Suppressor macrophage treated with lipopolysaccharide for 4 hours (primary cell): Measurements from ENCODE around the gene RRAS.

ENCODE experiments used
- DNase-seq: peaks from one replicate; pipeline ENCODE4 v3.0.0-alpha.2; 2020

The RRAS gene

DNA sequence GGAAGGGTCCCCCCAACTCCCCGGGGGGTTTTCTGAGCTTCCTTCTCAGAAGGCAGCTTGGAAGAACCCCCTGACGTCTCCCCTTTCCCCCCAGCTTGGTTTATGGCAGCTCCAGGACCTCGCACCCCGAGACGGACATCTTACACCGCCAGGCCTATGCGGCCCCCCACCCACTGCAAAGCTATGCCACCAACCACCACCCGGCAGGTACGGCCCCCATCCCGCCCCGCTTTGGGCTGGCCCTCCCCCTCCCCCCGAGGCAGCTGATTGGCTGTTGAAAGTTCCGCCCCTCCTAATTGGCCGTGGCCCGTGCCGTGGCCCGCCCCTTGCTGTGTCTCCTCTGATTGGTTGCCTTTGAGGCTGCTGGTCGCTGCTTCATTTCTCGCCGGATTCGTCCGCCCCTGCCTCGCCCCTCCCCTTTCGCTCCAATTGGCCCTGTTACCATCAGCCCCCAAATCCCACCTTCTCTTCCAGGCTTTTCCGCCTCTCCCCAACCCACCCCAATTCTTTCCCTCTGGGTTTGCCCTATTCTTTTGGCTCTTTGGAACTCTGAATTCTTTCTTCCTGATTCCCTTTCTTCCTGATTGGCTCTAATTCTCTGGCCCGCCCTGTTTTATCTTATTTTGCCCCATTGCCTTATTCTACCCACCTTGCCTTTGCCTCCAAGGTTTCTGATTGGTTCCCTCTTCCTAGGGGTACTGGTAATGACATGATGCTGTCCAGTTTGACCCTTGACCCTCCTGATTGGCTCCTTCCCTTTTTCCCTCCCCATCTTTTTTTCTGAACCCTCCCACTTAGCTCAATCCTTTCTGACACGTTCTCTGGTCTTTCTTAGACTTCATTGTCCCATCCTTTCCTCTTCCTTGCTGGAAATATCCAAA lies 46.5 kb downstream of the RRAS start:
- peak; percentile 91 for DNase-seq

DNA sequence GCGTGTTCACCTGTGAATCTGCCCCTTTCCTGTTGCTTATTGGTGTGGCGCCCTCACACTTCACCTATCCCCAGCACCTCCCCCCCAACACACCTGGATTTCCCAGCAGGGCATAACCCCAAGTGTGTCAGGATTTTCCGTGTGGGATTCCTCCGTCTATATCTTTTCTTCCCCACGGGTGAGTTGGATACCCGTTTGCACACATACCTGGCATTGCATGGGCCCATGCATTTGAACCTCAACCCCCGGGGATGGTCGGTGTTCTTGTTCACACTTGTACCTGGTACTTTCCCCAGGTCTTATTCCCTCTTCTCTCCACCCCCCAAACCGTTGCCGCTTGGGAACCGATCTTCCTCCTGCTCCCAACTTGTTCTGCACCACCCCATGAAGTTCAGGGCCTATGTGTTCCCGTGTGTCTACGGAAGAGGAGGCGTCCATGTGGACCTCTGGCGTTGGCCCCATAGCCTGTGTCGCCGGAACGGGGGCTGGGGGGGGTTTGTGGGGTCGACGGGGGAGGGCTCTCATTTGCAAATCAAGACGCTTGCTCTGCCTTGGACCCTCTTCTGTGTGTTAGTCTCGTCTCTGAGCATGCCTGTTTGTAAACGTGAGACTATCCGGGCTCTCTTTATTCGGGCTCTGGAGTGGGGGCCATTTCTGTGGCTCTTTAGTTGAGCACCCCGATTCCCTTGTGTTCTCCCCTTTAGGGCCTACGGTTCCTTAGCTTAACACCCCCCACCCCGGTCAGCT lies 47.3 kb downstream of the RRAS start:
- no peak for DNase-seq

DNA sequence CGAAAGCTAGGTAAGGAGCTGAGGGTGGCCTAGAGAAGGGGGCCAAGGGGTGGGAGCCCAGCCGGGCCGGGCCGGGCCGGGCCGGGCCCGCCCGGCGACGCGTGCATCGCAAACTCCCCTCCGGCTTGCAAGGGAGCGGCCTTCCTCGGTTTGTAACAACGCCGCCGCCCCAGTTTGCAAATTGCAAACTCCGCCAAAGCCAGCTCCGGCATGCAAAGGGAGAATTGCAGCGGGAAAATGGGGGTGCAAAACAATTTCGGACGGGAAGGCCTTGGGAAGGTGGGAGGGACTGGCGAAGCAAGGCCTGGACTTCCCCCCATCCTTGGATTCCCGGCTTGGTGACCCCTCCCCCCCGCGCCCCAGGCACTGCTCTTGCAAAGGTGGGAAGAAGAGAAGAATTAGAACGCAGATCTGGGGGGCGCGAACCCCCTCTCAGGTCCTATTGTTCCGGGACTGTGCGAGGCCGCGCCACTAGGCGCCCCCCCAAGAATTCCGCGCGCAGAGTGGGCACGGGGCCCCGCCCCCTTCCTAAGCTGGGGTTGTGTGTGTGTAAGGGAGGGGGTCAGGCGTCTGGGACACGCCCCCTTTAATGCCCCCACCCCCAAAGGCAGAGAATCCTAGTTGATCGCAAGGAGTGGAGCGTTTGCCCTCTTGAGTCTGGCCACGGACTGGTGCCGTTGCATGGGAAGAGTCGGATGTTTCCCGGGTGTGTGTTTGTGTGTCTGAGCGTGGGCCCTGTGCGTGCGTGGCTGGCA lies 48.0 kb downstream of the RRAS start:
- peak; percentile 15 for DNase-seq

DNA sequence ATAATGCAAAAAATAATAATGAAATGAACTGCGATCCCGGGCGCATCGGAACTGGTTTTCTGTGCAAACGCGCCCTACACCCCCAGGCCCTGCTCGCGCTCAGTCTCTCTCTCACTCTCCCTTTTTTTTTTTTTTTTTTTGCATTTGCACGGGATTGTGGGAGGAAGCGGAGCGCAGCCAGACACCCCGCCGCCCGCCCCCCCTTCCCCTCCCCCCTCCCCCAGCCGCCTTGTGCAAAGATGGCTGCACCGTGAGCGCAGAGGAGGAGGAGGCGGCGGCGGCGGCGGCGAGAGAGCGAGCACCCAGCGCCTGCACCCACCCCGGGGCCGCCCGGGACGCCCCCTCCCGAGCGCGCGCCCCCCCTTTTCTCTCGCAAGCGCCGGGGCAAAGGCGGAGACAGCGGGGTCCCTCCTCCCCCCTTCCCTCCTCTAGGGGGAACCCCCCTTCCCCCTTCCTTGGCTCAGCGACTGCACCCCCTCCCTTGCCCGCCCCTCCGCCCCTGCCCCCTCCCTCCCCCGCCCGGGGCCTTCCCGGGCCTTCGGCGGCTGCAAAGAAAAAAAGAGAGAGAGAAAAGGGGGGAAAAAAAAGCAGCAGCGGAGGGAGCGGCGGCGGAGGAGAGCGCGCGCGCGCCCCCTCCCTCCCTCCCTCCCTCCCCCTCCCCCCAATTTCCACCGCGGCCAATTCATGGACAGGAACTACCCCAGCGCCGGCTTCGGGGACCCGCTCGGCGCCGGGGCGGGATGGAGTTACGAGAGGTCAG lies 48.8 kb downstream of the RRAS start, which contains the start of gene PRR12:
TSS of gene PRR12 (plus strand) at position 212 of the 760 bp plus-strand sequence. CDS start at position 685, 473 bp downstream.
- peak; percentile 43 for DNase-seq

DNA sequence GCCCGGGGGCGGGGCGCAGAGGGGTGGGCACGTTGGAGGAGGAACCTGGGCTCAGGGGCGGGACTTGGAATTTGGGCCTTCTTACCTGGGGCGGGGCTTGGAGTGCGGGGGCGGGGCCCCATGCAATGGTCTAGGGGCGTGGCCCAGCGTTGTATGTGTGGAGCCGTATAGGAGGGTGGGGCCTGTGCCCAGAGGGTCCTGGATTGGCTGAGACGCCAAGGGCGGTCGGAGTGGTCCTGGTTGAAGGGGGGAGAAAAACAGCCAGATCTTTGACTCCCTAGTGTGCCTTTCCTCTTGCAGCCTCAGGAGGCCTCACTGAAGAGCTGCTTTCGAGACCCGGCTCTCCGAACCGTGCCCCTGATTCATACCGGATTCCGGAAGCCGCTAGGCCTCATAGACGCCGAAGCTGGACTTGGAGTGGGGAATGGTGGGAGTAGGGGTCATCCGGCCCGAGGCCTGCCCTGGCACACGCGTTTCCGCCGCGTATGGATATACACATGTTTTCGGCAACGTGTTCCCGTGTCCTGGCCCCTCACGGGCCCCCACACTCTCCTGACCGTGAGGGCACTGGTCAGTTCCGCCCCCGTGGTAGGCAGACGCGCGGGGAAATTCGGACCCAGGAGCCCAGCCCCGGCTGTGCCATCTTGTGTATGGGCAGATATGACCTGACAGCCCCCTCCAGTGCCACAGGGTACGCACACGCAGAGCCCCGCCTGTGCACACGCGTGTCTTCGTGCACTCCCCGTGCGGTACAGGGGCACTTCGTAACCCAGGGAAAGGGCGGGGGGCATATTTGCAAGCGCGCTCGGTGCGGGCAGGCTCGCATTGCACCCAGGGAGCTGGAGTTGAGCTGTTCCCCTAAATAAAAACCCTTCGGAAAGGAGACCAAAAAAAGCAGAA lies 49.6 kb downstream of the RRAS start:
- DNase-seq: peak; percentile 95

DNA sequence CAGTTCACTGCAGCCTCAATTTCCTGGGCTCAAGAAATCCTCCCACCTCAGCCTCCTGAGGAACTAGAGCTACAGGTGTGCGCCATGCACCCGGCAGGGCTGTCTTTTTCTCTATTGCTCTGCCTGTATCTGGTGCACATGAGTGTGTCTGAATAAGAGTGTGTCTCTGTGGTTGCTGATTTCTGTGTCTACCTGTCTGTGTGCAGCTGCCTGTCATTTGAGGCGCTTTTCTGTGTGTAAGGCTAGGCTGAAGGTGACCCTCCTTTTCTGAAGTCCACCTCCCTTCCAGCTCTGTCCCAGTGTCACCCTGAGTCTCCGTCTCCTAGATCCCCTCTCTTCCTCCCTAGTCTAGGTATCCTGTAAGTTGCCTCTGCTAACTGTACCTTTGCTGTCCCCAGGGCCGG lies 50.4 kb downstream of the RRAS start:
- no peak for DNase-seq

DNA sequence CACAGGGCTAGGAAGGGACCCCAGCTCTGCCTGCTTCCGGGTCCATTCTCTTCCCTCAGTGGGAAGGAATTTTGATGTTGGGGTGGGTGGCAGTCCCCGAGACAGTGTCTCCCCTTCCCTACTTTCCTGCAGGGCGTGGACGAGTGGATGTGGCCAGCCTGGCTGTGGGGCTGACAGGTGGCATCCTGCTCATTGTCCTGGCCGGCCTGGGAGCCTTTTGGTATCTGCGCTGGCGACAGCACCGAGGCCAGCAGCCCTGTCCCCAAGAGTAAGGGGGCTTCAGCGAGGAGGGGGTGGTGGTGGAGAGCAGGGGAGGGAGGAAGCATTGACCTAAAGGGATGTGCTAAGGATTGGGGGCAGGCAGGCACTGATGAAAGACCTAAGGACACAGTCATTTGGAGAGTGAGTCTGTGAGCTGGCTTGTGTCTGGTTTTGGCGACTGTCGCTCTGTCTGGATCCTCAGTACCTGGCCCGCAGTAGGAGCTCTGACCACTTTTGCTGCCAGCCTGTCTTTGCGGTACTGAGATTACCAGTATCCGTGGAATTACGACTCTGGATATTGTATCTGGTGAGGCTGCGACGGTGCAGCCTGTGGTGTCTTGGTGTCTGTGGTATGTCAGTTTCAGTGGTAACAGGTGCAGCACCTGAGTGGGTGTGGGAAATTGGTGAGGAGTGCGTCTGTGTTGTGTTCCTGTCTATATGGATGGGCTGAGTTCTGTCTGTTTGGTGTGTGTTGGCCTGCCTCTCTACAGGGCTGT lies 51.4 kb downstream of the RRAS start:
- no peak for DNase-seq

DNA sequence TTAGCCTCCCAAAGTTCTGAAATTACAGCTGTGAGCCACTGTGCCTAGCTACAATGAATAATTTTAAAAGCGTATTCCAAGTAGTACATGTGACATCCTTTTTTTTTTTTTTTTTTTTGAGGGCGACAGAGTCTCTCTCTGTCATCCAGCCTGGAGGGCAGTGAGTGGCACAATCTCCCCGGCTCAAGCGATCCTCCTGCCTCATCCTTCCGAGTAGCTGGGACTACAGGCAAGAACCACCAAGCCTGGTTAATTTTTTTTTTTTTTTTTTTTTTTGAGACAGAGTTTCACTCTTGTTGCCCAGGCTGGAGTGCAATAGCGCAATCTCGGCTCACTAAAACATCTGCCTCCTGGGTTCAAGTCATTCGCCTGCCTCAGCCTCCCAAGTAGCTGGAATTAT lies 52.7 kb downstream of the RRAS start:
- no peak for DNase-seq
